Fibroblast of lung (primary cell): ENCODE measurements around the gene P2RY8. TPM values are rescaled to one million over a fixed set of nuclear protein-coding genes. Genes with fewer than 3 reads are reported as not detected.

Experiments
- DNase-seq, 2 donors: peaks; one replicate each; pipeline versions ENCODE4 v3.0.0 to v3.0.0-alpha.2; 2010; ENCODE audit warnings: low read depth in 2 of 2
- H2AFZ ChIP-seq: 2 replicates; pipeline ENCODE4 v1.5.1; 2012; ENCODE audit warnings: low read length, control low read depth, inconsistent platforms
- H3K27ac ChIP-seq: 2 replicates; pipeline ENCODE4 v1.5.1; 2011; ENCODE audit warnings: low read length, control low read depth; ENCODE audit not compliant: insufficient read depth
- H3K27me3 ChIP-seq: 2 replicates; pipeline ENCODE4 v1.5.1; 2011; ENCODE audit warnings: mild to moderate bottlenecking, low read length; ENCODE audit not compliant: control insufficient read depth, insufficient read depth
- H3K36me3 ChIP-seq: 2 replicates; pipeline ENCODE4 v1.5.1; 2011; ENCODE audit warnings: low read length; ENCODE audit not compliant: control insufficient read depth, insufficient read depth
- H3K4me1 ChIP-seq: 2 replicates; pipeline ENCODE4 v1.5.1; 2011; ENCODE audit warnings: low read length; ENCODE audit not compliant: control insufficient read depth, insufficient read depth; ENCODE audit errors: extremely low read depth
- H3K4me2 ChIP-seq: 2 replicates; pipeline ENCODE4 v1.5.1; 2011; ENCODE audit warnings: low read length, control low read depth; ENCODE audit not compliant: insufficient read depth; ENCODE audit errors: extremely low read depth
- H3K4me3 ChIP-seq, 4 experiments: fragments of 200-600 bp in 1 of 4; sonication (generic) in 1 of 4; replicated peaks in 1 of 4; 2 replicates each; pipeline ENCODE4 v1.5.1; 2011 to 2016; ENCODE audit warnings: low read length in 4 of 4, low read depth in 3 of 4, mild to moderate bottlenecking in 3 of 4, control low read depth in 2 of 4, inconsistent platforms in 1 of 4, mixed read lengths in 1 of 4; ENCODE audit not compliant: insufficient read depth in 1 of 4; ENCODE audit errors: control extremely low read depth in 1 of 4
- H3K79me2 ChIP-seq: 2 replicates; pipeline ENCODE4 v1.5.1; 2012; ENCODE audit warnings: mild to moderate bottlenecking, low read length, inconsistent platforms; ENCODE audit not compliant: control insufficient read depth, insufficient read depth
- H3K9ac ChIP-seq: 2 replicates; pipeline ENCODE4 v1.5.1; 2011; ENCODE audit warnings: mild to moderate bottlenecking, low read length, control low read depth; ENCODE audit not compliant: insufficient read depth
- H3K9me3 ChIP-seq: 2 replicates; pipeline ENCODE4 v1.5.1; 2012; ENCODE audit warnings: low read depth, low read length; ENCODE audit not compliant: control insufficient read depth, insufficient read depth
- H4K20me1 ChIP-seq: 2 replicates; pipeline ENCODE4 v1.5.1; 2011; ENCODE audit warnings: low read length; ENCODE audit not compliant: control insufficient read depth, insufficient read depth; ENCODE audit errors: extremely low read depth
- EZH2 ChIP-seq: IDR thresholded peaks from 2 replicates; pipeline ENCODE4 v1.5.1; 2012; ENCODE audit warnings: low read length, control low read depth, mild to moderate bottlenecking; ENCODE audit errors: missing control alignments
- polyA plus RNA-seq, 2 donors: library from polyadenylated mRNA; depleted of rRNA in 1 of 2; stranded (reverse) in 1 of 2; unstranded in 1 of 2; fragments of >200 nt; gene quantifications; 2 replicates each; pipeline ENCODE4 v1.2.1, GENCODE V29; 2011 to 2012; ENCODE audit warnings: missing spikeins in 1 of 2
- total RNA-seq: library from RNA; depleted of rRNA; stranded (reverse); fragments of >200 nt; gene quantifications from 2 replicates; pipeline ENCODE4 v1.2.1, GENCODE V29; 2014
- TF ChIP-seq, protein P1 (sequence below), 2 donors: IDR thresholded peaks in 1 of 2; conservative IDR thresholded peaks in 1 of 2; 1 replicate in 1 of 2; 2 replicates in 1 of 2; pipeline ENCODE4 v1.5.1; 2011 to 2012; ENCODE audit warnings: low read length in 2 of 2, control low read depth in 1 of 2, inconsistent platforms in 1 of 2, low read depth in 1 of 2, mild to moderate bottlenecking in 1 of 2

Gene P2RY8
- total and polyA plus RNA-seq, 2 donors (not counting 1 experiment from before 2014, with no cell fraction given) = not detected

DNA sequence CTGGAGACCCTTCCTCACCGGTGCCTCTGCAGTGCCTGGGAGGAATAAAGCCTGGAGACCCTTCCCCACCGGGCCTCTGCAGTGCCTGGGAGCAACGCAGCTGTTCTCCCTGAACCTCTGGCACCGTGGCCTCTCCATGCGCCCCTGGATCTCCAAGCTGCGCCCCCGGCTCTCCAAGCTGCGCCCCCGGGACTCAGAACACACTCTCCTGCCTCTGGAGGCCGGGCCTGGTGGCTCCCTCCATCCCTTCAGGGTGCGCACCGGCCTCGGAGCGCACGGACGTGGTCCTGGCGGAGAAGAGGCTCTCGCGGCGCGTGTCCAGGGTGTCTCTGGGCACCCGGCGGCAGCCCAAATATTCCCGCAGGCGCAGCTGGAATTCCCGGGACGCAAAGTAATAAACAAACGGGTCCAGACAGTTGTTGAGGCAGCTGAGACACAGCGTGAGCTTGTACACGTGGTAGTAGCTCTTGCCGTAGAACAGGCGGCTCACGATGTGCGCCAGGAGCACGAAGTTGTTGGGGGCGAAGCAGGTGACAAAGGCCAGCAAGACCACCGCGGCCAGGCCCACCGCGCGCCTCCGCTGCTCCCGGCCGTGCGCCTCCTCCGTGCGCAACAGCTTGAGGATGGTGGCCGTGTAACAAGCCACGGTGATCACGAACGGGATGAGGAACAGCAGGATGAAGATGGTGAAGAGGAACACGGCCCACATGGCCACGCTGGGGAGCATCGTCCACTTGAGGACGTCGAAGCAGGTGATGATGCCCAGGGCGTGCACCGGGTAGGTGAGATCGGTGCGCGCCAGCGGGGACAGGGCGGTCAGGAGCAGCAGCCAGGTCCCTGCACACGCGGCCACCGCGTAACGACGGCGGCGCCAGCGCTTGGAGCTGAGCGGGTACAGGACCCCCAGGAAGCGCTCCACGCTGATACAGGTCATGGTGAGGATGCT, 71.4 kb downstream of the P2RY8 start:
- Histone ChIP-seq H3K9me3 (no peaks in the 10 kb centered on the region), H3K4me1 (no peaks in the 10 kb centered on the region), H3K9ac (no peak overlapping the region), H2AFZ (no peak overlapping the region), H3K27ac (no peak overlapping the region), H4K20me1 (no peaks in the 10 kb centered on the region), H3K27me3 (no peaks in the 10 kb centered on the region), H3K4me2 (no peak overlapping the region), H3K79me2 (no peaks in the 10 kb centered on the region), H3K36me3 (no peaks in the 10 kb centered on the region), H3K4me3 (no peak overlapping the region)
- TF ChIP-seq EZH2 = peak; percentile 41
- TF ChIP-seq, protein P1, sequence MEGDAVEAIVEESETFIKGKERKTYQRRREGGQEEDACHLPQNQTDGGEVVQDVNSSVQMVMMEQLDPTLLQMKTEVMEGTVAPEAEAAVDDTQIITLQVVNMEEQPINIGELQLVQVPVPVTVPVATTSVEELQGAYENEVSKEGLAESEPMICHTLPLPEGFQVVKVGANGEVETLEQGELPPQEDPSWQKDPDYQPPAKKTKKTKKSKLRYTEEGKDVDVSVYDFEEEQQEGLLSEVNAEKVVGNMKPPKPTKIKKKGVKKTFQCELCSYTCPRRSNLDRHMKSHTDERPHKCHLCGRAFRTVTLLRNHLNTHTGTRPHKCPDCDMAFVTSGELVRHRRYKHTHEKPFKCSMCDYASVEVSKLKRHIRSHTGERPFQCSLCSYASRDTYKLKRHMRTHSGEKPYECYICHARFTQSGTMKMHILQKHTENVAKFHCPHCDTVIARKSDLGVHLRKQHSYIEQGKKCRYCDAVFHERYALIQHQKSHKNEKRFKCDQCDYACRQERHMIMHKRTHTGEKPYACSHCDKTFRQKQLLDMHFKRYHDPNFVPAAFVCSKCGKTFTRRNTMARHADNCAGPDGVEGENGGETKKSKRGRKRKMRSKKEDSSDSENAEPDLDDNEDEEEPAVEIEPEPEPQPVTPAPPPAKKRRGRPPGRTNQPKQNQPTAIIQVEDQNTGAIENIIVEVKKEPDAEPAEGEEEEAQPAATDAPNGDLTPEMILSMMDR (conservative IDR thresholded peaks at IDR 0.05 in 1 of 2, IDR thresholded peaks at IDR 0.05 in 1 of 2; ENCODE audit: low read depth in 1 of 2, low read length in 2 of 2) = no peak
- no peak for DNase-seq

DNA sequence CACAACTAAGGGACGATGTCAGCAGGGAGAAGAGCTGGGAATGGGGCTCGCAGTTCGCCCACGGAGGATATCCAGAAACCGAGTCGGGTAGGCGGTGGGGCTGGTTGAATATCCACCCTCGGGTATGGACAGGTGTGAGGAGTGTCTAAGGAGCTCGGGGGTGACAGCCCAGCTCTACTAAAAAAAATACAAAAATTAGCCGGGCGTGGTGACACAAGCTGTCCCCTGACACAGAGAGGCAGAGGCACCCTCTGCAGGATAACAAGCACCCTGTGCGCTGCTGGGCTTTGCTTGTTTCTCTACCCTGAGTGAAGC, 72.1 kb downstream of the P2RY8 start:
- H3K36me3 ChIP-seq = no peaks in the 10 kb centered on the region
- no peak overlapping the region for H3K27ac ChIP-seq
- no peak for DNase-seq
- no peak overlapping the region for H2AFZ ChIP-seq
- no peaks in the 10 kb centered on the region for H3K27me3 ChIP-seq
- H3K9me3 ChIP-seq = no peaks in the 10 kb centered on the region
- no peaks in the 10 kb centered on the region for H4K20me1 ChIP-seq
- no peak overlapping the region for H3K4me3 ChIP-seq
- H3K4me2 ChIP-seq = no peak overlapping the region
- H3K79me2 ChIP-seq = no peaks in the 10 kb centered on the region
- no peak overlapping the region for H3K9ac ChIP-seq
- TF ChIP-seq EZH2 = no peak
- TF ChIP-seq, protein P1 (conservative IDR thresholded peaks at IDR 0.05 in 1 of 2, IDR thresholded peaks at IDR 0.05 in 1 of 2; ENCODE audit: low read depth in 1 of 2, low read length in 2 of 2) = no peak
- no peaks in the 10 kb centered on the region for H3K4me1 ChIP-seq

- Histone ChIP-seq H3K4me3 (no peak overlapping the region), H4K20me1 (no peaks in the 10 kb centered on the region), H3K27ac (no peak overlapping the region), H3K36me3 (no peaks in the 10 kb centered on the region), H3K79me2 (no peaks in the 10 kb centered on the region), H2AFZ (no peak overlapping the region), H3K9ac (no peak overlapping the region), H3K27me3 (no peaks in the 10 kb centered on the region), H3K9me3 (no peaks in the 10 kb centered on the region), H3K4me2 (no peak overlapping the region), H3K4me1 (no peaks in the 10 kb centered on the region)
- TF ChIP-seq, protein P1 (conservative IDR thresholded peaks at IDR 0.05 in 1 of 2, IDR thresholded peaks at IDR 0.05 in 1 of 2; ENCODE audit: low read depth in 1 of 2, low read length in 2 of 2) = no peak
- no peak for TF ChIP-seq EZH2
- DNase-seq = no peak
Measured at GRCh38 chrX:1464041-1464970, 72.7 kb downstream of the P2RY8 start.
